ENCODE data around the gene UBE2Q1. TPM values are rescaled to one million over a fixed set of nuclear protein-coding genes. Genes with fewer than 3 reads are reported as not detected.

UBE2Q1 gene
- total and polyA plus RNA-seq, 2 donors from 2014 or later: 72.3 to 77.6 TPM

GRCh38 chr1:154572468-154573167 lies 14.2 kb upstream of the UBE2Q1 start:
- TF ChIP-seq CTCF (IDR thresholded peaks at IDR 0.05; ENCODE audit: borderline replicate concordance, extremely low read depth, insufficient read depth): no peak
- Histone ChIP-seq H3K9ac (ENCODE audit: low read length in 3 of 3) (no peak overlapping the region), H3K27me3 (ENCODE audit: control insufficient read depth, insufficient read depth, low read length) (no peaks in the 10 kb centered on the region), H3K36me3 (ENCODE audit: control insufficient read depth in 2 of 3, insufficient read depth in 3 of 3, low read length in 3 of 3) (no peaks in the 10 kb centered on the region), H3K4me1 (ENCODE audit: control insufficient read depth in 2 of 3, insufficient read depth in 2 of 3, low read depth in 1 of 3, low read length in 3 of 3) (peaks cover 0 to 10% (median 0%) of the 10 kb centered on the region in 3 donors), H3K9me3 (ENCODE audit: control insufficient read depth in 2 of 3, insufficient read depth in 1 of 3, low read length in 3 of 3) (no peaks in the 10 kb centered on the region), H3K27ac (ENCODE audit: low read depth in 2 of 2, low read length in 2 of 2) (no peak overlapping the region), H3K4me3 (ENCODE audit: low read length in 3 of 3) (no peak overlapping the region)
- DNase-seq: no peak
- intact Hi-C loops (cut with DNase I): no loop called here
- FAIRE-seq: no peak

GRCh38 chr1:154571964-154572288 lies 13.5 kb upstream of the UBE2Q1 start:
- intact Hi-C loops (cut with DNase I): no loop called here
- Histone ChIP-seq H3K27ac (ENCODE audit: low read depth in 2 of 2, low read length in 2 of 2) (no peak overlapping the region), H3K36me3 (ENCODE audit: control insufficient read depth in 2 of 3, insufficient read depth in 3 of 3, low read length in 3 of 3) (no peaks in the 10 kb centered on the region), H3K4me3 (ENCODE audit: low read length in 3 of 3) (no peak overlapping the region), H3K4me1 (ENCODE audit: control insufficient read depth in 2 of 3, insufficient read depth in 2 of 3, low read depth in 1 of 3, low read length in 3 of 3) (peaks cover 0 to 7% (median 0%) of the 10 kb centered on the region in 3 donors), H3K9ac (ENCODE audit: low read length in 3 of 3) (no peak overlapping the region), H3K27me3 (ENCODE audit: control insufficient read depth, insufficient read depth, low read length) (no peaks in the 10 kb centered on the region), H3K9me3 (ENCODE audit: control insufficient read depth in 2 of 3, insufficient read depth in 1 of 3, low read length in 3 of 3) (no peaks in the 10 kb centered on the region)
- FAIRE-seq (no peak), DNase-seq (no peak)
- TF ChIP-seq CTCF (IDR thresholded peaks at IDR 0.05; ENCODE audit: borderline replicate concordance, extremely low read depth, insufficient read depth): no peak

GRCh38 chr1:154571244-154571963 lies 12.9 kb upstream of the UBE2Q1 start:
- H3K9ac ChIP-seq (ENCODE audit: low read length in 3 of 3): no peak overlapping the region
- H3K9me3 ChIP-seq (ENCODE audit: control insufficient read depth in 2 of 3, insufficient read depth in 1 of 3, low read length in 3 of 3): no peaks in the 10 kb centered on the region
- H3K27ac ChIP-seq (ENCODE audit: low read depth in 2 of 2, low read length in 2 of 2): no peak overlapping the region
- no peak for TF ChIP-seq CTCF (IDR thresholded peaks at IDR 0.05; ENCODE audit: borderline replicate concordance, extremely low read depth, insufficient read depth)
- H3K4me1 ChIP-seq (ENCODE audit: control insufficient read depth in 2 of 3, insufficient read depth in 2 of 3, low read depth in 1 of 3, low read length in 3 of 3): peaks cover 0 to 5% (median 0%) of the 10 kb centered on the region in 3 donors
- H3K27me3 ChIP-seq (ENCODE audit: control insufficient read depth, insufficient read depth, low read length): peaks cover 3% of the 10 kb centered on the region
- H3K36me3 ChIP-seq (ENCODE audit: control insufficient read depth in 2 of 3, insufficient read depth in 3 of 3, low read length in 3 of 3): no peaks in the 10 kb centered on the region
- DNase-seq (no peak), FAIRE-seq (no peak)
- no peak overlapping the region for H3K4me3 ChIP-seq (ENCODE audit: low read length in 3 of 3)
- intact Hi-C loops (cut with DNase I): no loop called here

All from kidney (tissue), 14 donors.